HEK293 (cell line): ENCODE data around the gene OTP.

Experiments
- CTCF ChIA-PET: fragments of 350-600 bp; formaldehyde crosslinking; extraction: SDS; loops from one replicate; lab custom pipeline; 2021; ENCODE audit warnings: antibody characterized with exemption; lab: Yijun Ruan, JAX
- POLR2A ChIA-PET: fragments of 300-600 bp; formaldehyde crosslinking; extraction: SDS; loops from one replicate; lab custom pipeline; 2020; ENCODE audit warnings: antibody characterized with exemption, inconsistent platforms; lab: Yijun Ruan, JAX
- H3K27ac ChIP-seq: fragments of 200-500 bp; sonication (Bioruptor generic); 2 replicates; pipeline ENCODE4 v1.5.1; 2014; ENCODE audit warnings: low read depth, low read length, control low read depth, inconsistent platforms; ENCODE audit errors: extremely low read depth
- H3K36me3 ChIP-seq, 2 experiments: fragments of 200-500 bp in 1 of 2; sonication (Bioruptor generic) in 1 of 2; 1 replicate in 1 of 2; 2 replicates in 1 of 2; pipeline ENCODE4 v1.5.1; 2014 to 2017; ENCODE audit warnings: inconsistent platforms in 2 of 2, low read length in 2 of 2; ENCODE audit not compliant: control insufficient read depth in 2 of 2, insufficient read depth in 1 of 2
- H3K4me1 ChIP-seq: fragments of 200-500 bp; sonication (Bioruptor generic); 2 replicates; pipeline ENCODE4 v1.5.1; 2014; ENCODE audit warnings: mild to moderate bottlenecking, low read length, inconsistent platforms; ENCODE audit not compliant: control insufficient read depth, insufficient read depth
- H3K4me3 ChIP-seq: 2 replicates; pipeline ENCODE4 v1.5.1; 2011; ENCODE audit warnings: low read depth, mild to moderate bottlenecking, control low read depth, low read length, moderate library complexity
- H3K9me3 ChIP-seq: fragments of 200-500 bp; sonication (Bioruptor generic); 2 replicates; pipeline ENCODE4 v1.5.1; 2014; ENCODE audit warnings: low read depth, low read length, inconsistent platforms; ENCODE audit not compliant: control insufficient read depth, insufficient read depth
- AEBP2 ChIP-seq: fragments of 450-650 bp; formaldehyde crosslinking; IDR thresholded peaks from 2 replicates; pipeline ENCODE4 v1.5.1; 2016; ENCODE audit warnings: missing biosample characterization, missing genetic modification characterization, borderline replicate concordance
- SCRT2 ChIP-seq: fragments of 450-650 bp; formaldehyde crosslinking; IDR thresholded peaks from 2 replicates; pipeline ENCODE4 v1.5.1; 2016; ENCODE audit warnings: missing biosample characterization, missing genetic modification characterization
- TRIM28 ChIP-seq: IDR thresholded peaks from 2 replicates; pipeline ENCODE4 v1.6.1; 2011; ENCODE audit warnings: low read length, control low read depth, borderline replicate concordance
- ZFP69B ChIP-seq: fragments of 450-650 bp; formaldehyde crosslinking; IDR thresholded peaks from 2 replicates; pipeline ENCODE4 v1.5.1; 2016; ENCODE audit warnings: missing biosample characterization, missing genetic modification characterization
- ZNF112 ChIP-seq: fragments of 450-650 bp; formaldehyde crosslinking; IDR thresholded peaks from 2 replicates; pipeline ENCODE4 v1.5.0; 2017; ENCODE audit warnings: missing biosample characterization, missing genetic modification characterization
- ZNF114 ChIP-seq: fragments of 450-650 bp; formaldehyde crosslinking; IDR thresholded peaks from 2 replicates; pipeline ENCODE4 v1.5.0; 2017; ENCODE audit warnings: missing biosample characterization, missing genetic modification characterization
- ZNF169 ChIP-seq: fragments of 450-650 bp; formaldehyde crosslinking; IDR thresholded peaks from 2 replicates; pipeline ENCODE4 v1.5.1; 2016; ENCODE audit warnings: missing biosample characterization, missing genetic modification characterization
- ZNF248 ChIP-seq: fragments of 450-650 bp; formaldehyde crosslinking; IDR thresholded peaks from 2 replicates; pipeline ENCODE4 v1.5.1; 2017; ENCODE audit warnings: missing biosample characterization, missing genetic modification characterization
- ZNF341 ChIP-seq: fragments of 450-650 bp; formaldehyde crosslinking; IDR thresholded peaks from 2 replicates; pipeline ENCODE4; 2016; ENCODE audit warnings: low read depth, missing biosample characterization, missing genetic modification characterization
- ZNF350 ChIP-seq: fragments of 450-650 bp; formaldehyde crosslinking; IDR thresholded peaks from 2 replicates; pipeline ENCODE4 v1.5.0; 2017; ENCODE audit warnings: missing biosample characterization, mild to moderate bottlenecking, missing genetic modification characterization
- ZNF366 ChIP-seq: fragments of 450-650 bp; formaldehyde crosslinking; conservative IDR thresholded peaks from 2 replicates; pipeline ENCODE4 v1.5.1; 2016; ENCODE audit warnings: missing biosample characterization, missing genetic modification characterization
- ZNF391 ChIP-seq: fragments of 450-650 bp; formaldehyde crosslinking; IDR thresholded peaks from 2 replicates; pipeline ENCODE4 v1.5.1; 2016; ENCODE audit warnings: low read depth, missing biosample characterization, missing genetic modification characterization, borderline replicate concordance
- ZNF488 ChIP-seq: fragments of 450-650 bp; formaldehyde crosslinking; IDR thresholded peaks from 2 replicates; pipeline ENCODE4 v1.5.1; 2016; ENCODE audit warnings: missing biosample characterization, missing genetic modification characterization
- ZNF518A ChIP-seq: fragments of 450-650 bp; formaldehyde crosslinking; conservative IDR thresholded peaks from 2 replicates; pipeline ENCODE4 v1.5.1; 2016; ENCODE audit warnings: low read depth, missing biosample characterization, missing genetic modification characterization
- ZNF561 ChIP-seq: fragments of 450-650 bp; IDR thresholded peaks from 2 replicates; pipeline ENCODE4 v1.5.1; 2018; ENCODE audit warnings: missing biosample characterization, missing genetic modification characterization, borderline replicate concordance

OTP gene

GRCh38 chr5:77663090-77663863 lies 24.8 kb upstream of the OTP start:
- CTCF ChIA-PET: interaction anchor here (1.3 kb wide), 1 partner anchor 17 kb away, joined by 3 read pairs; no protein-coding TSS in a partner anchor
- no peak for TF ChIP-seq ZNF518A (tag by site-specific recombination)
- TF ChIP-seq TRIM28: no peak
- no peak for TF ChIP-seq ZNF561 (tag by site-specific recombination)
- TF ChIP-seq ZNF114 (tag by site-specific recombination): no peak
- no peak for TF ChIP-seq ZNF169 (tag by site-specific recombination)
- TF ChIP-seq ZNF341 (tag by site-specific recombination): no peak
- TF ChIP-seq ZNF350 (tag by site-specific recombination): no peak
- no peak for TF ChIP-seq ZNF112
- TF ChIP-seq ZNF366: no peak
- no peak for TF ChIP-seq ZNF248 (tag by site-specific recombination)
- no peak for TF ChIP-seq AEBP2 (tag by site-specific recombination)
- TF ChIP-seq SCRT2 (tag by site-specific recombination): no peak
- no peaks in the 10 kb centered on the region for H3K9me3 ChIP-seq

GRCh38 chr5:77662635-77663034 lies 24.1 kb upstream of the OTP start:
- no peak for TF ChIP-seq SCRT2 (tag by site-specific recombination)
- TF ChIP-seq ZFP69B: no peak
- TF ChIP-seq ZNF488 (tag by site-specific recombination): no peak
- no peak for TF ChIP-seq ZNF391 (tag by site-specific recombination)
- TF ChIP-seq, all 188 proteins: peak for 0
- no peaks in the 10 kb centered on the region for H3K9me3 ChIP-seq
- ChIA-PET POLR2A (no interaction called here), CTCF (interaction anchor here (0.6 to 1.3 kb wide), 2 partner anchors 17 to 518 kb away, joined by 3 read pairs; no protein-coding TSS in a partner anchor)
- no peak overlapping the region for H3K4me3 ChIP-seq
- H3K36me3 ChIP-seq: no peaks in the 10 kb centered on the region
- H3K4me1 ChIP-seq: no peaks in the 10 kb centered on the region
- H3K27ac ChIP-seq: no peak overlapping the region

More at GRCh38 chr5:77663090-77663863, 24.8 kb upstream of the OTP start:
- no peak overlapping the region for H3K27ac ChIP-seq
- H3K4me1 ChIP-seq: no peaks in the 10 kb centered on the region
- no peak overlapping the region for H3K4me3 ChIP-seq
- POLR2A ChIA-PET: no interaction called here
- H3K36me3 ChIP-seq: no peaks in the 10 kb centered on the region
